Fibroblast of lung (primary cell): ENCODE data around the gene TGM2. TPM values are rescaled to one million over a fixed set of nuclear protein-coding genes. Genes with fewer than 3 reads are reported as not detected.

ENCODE experiments used
- DNase-seq, 2 donors: peaks; one replicate each; pipeline versions ENCODE4 v3.0.0 to v3.0.0-alpha.2; 2010; ENCODE audit warnings: low read depth in 2 of 2
- H2AFZ ChIP-seq: 2 replicates; pipeline ENCODE4 v1.5.1; 2012; ENCODE audit warnings: low read length, control low read depth, inconsistent platforms
- H3K27ac ChIP-seq: 2 replicates; pipeline ENCODE4 v1.5.1; 2011; ENCODE audit warnings: low read length, control low read depth; ENCODE audit not compliant: insufficient read depth
- H3K27me3 ChIP-seq: 2 replicates; pipeline ENCODE4 v1.5.1; 2011; ENCODE audit warnings: mild to moderate bottlenecking, low read length; ENCODE audit not compliant: control insufficient read depth, insufficient read depth
- H3K36me3 ChIP-seq: 2 replicates; pipeline ENCODE4 v1.5.1; 2011; ENCODE audit warnings: low read length; ENCODE audit not compliant: control insufficient read depth, insufficient read depth
- H3K4me1 ChIP-seq: 2 replicates; pipeline ENCODE4 v1.5.1; 2011; ENCODE audit warnings: low read length; ENCODE audit not compliant: control insufficient read depth, insufficient read depth; ENCODE audit errors: extremely low read depth
- H3K4me2 ChIP-seq: 2 replicates; pipeline ENCODE4 v1.5.1; 2011; ENCODE audit warnings: low read length, control low read depth; ENCODE audit not compliant: insufficient read depth; ENCODE audit errors: extremely low read depth
- H3K4me3 ChIP-seq, 4 experiments: fragments of 200-600 bp in 1 of 4; sonication (generic) in 1 of 4; replicated peaks in 1 of 4; 2 replicates each; pipeline ENCODE4 v1.5.1; 2011 to 2016; ENCODE audit warnings: low read length in 4 of 4, low read depth in 3 of 4, mild to moderate bottlenecking in 3 of 4, control low read depth in 2 of 4, inconsistent platforms in 1 of 4, mixed read lengths in 1 of 4; ENCODE audit not compliant: insufficient read depth in 1 of 4; ENCODE audit errors: control extremely low read depth in 1 of 4
- H3K79me2 ChIP-seq: 2 replicates; pipeline ENCODE4 v1.5.1; 2012; ENCODE audit warnings: mild to moderate bottlenecking, low read length, inconsistent platforms; ENCODE audit not compliant: control insufficient read depth, insufficient read depth
- H3K9ac ChIP-seq: 2 replicates; pipeline ENCODE4 v1.5.1; 2011; ENCODE audit warnings: mild to moderate bottlenecking, low read length, control low read depth; ENCODE audit not compliant: insufficient read depth
- H3K9me3 ChIP-seq: 2 replicates; pipeline ENCODE4 v1.5.1; 2012; ENCODE audit warnings: low read depth, low read length; ENCODE audit not compliant: control insufficient read depth, insufficient read depth
- H4K20me1 ChIP-seq: 2 replicates; pipeline ENCODE4 v1.5.1; 2011; ENCODE audit warnings: low read length; ENCODE audit not compliant: control insufficient read depth, insufficient read depth; ENCODE audit errors: extremely low read depth
- EZH2 ChIP-seq: IDR thresholded peaks from 2 replicates; pipeline ENCODE4 v1.5.1; 2012; ENCODE audit warnings: low read length, control low read depth, mild to moderate bottlenecking; ENCODE audit errors: missing control alignments
- polyA plus RNA-seq, 2 donors: library from polyadenylated mRNA; depleted of rRNA in 1 of 2; stranded (reverse) in 1 of 2; unstranded in 1 of 2; fragments of >200 nt; gene quantifications; 2 replicates each; pipeline ENCODE4 v1.2.1, GENCODE V29; 2011 to 2012; ENCODE audit warnings: missing spikeins in 1 of 2
- total RNA-seq: library from RNA; depleted of rRNA; stranded (reverse); fragments of >200 nt; gene quantifications from 2 replicates; pipeline ENCODE4 v1.2.1, GENCODE V29; 2014
- TF ChIP-seq, protein P1 (sequence below), 2 donors: IDR thresholded peaks in 1 of 2; conservative IDR thresholded peaks in 1 of 2; 1 replicate in 1 of 2; 2 replicates in 1 of 2; pipeline ENCODE4 v1.5.1; 2011 to 2012; ENCODE audit warnings: low read length in 2 of 2, control low read depth in 1 of 2, inconsistent platforms in 1 of 2, low read depth in 1 of 2, mild to moderate bottlenecking in 1 of 2

TGM2 gene
- total and polyA plus RNA-seq, 2 donors (not counting 1 experiment from before 2014, with no cell fraction given): 103 to 238 TPM

DNA sequence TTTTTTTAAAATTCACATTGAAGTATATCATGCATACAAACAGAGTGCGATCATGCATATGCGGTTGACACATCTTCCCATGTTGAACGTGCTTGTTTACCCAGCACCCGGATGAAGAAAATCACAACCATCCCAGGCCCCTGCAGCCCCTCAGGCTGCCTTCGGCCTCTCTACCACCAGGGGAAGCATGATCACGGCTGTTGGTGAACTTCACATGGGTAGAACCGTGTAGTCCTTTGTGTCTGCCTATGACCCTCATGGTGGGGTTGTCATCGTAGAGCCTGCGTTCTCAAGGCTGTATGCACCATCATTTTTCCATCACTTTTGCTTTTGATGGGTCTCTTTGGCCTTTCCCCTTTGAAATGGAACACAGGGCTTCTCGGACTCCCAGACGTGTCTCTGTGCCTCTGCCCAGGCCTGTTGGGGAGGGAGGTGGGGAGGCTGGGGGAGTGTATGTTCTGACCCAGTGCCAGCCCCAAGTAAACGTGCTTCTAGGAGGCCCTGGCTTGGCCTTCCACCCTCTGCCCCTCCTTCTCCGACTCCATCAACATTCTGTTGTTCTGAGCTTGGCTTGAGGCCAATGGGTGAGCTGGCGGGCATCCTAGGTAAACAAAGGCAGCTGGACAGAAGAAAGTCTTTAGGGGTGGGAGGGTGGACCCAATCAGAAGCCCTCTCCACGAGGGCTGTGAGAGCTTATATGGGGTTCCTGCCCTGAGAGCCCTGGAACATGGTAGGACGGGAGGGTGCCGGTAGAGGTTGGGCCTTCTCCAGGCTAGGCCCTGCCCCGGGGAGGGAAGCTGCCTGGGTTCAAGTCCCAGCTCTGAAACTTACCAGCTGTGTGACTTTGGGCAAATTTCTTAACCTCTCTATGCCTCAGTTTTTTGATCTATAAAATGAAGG lies 39.7 kb downstream of the TGM2 start:
- no peak overlapping the region for H2AFZ ChIP-seq
- H3K27ac ChIP-seq: no peak overlapping the region

DNA sequence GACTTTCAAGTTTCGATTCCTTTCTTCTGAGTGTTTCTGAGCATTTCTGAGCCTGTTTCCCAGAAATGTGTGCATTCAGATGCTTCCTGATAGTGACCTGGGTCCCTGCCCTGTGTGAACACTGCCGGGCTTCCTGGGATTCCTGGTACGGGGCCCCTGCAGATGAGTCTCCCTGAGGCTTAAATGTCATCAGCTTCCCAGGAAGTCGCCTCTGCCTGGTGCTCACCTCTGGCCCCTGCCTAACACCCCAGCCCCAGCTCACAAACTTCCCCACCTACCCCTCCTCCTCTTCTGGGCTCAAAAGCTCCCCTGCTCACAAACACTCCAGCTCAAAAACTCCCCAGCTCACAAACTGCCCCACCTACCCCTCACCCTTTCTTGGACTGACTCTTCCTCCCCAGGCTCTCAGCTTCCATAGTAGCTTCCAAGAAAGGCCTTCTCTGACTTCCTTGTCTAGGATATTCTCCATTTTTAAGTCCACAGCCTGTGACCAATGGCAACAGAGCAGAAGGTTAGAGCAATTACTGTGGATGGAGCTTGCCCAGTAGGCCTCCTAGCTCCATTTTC lies 42.0 kb downstream of the TGM2 start:
- H3K4me1 ChIP-seq: peaks cover 27% of the 10 kb centered on the region
- peak overlapping the region; percentile 36 for H3K9ac ChIP-seq
- H3K9me3 ChIP-seq: no peaks in the 10 kb centered on the region
- peak; percentile 73 to 78 for DNase-seq
- H3K4me3 ChIP-seq: no peak overlapping the region
- H3K4me2 ChIP-seq: peak overlapping the region; percentile 36
- no peaks in the 10 kb centered on the region for H3K79me2 ChIP-seq
- H3K27ac ChIP-seq: peak overlapping the region; percentile 81
- H4K20me1 ChIP-seq: no peaks in the 10 kb centered on the region
- no peaks in the 10 kb centered on the region for H3K36me3 ChIP-seq
- peak overlapping the region; percentile 23 for H2AFZ ChIP-seq
- no peaks in the 10 kb centered on the region for H3K27me3 ChIP-seq
- no peak for TF ChIP-seq EZH2
- TF ChIP-seq, protein P1, sequence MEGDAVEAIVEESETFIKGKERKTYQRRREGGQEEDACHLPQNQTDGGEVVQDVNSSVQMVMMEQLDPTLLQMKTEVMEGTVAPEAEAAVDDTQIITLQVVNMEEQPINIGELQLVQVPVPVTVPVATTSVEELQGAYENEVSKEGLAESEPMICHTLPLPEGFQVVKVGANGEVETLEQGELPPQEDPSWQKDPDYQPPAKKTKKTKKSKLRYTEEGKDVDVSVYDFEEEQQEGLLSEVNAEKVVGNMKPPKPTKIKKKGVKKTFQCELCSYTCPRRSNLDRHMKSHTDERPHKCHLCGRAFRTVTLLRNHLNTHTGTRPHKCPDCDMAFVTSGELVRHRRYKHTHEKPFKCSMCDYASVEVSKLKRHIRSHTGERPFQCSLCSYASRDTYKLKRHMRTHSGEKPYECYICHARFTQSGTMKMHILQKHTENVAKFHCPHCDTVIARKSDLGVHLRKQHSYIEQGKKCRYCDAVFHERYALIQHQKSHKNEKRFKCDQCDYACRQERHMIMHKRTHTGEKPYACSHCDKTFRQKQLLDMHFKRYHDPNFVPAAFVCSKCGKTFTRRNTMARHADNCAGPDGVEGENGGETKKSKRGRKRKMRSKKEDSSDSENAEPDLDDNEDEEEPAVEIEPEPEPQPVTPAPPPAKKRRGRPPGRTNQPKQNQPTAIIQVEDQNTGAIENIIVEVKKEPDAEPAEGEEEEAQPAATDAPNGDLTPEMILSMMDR (conservative IDR thresholded peaks at IDR 0.05 in 1 of 2, IDR thresholded peaks at IDR 0.05 in 1 of 2; ENCODE audit: low read depth in 1 of 2, low read length in 2 of 2): no peak

More for the DNA sequence above, 39.7 kb downstream of the TGM2 start:
- Histone ChIP-seq H4K20me1 (no peaks in the 10 kb centered on the region), H3K4me2 (no peak overlapping the region), H3K36me3 (peaks cover 1% of the 10 kb centered on the region), H3K9ac (no peak overlapping the region), H3K4me1 (peaks cover 27% of the 10 kb centered on the region), H3K4me3 (no peak overlapping the region), H3K27me3 (no peaks in the 10 kb centered on the region), H3K79me2 (no peaks in the 10 kb centered on the region), H3K9me3 (no peaks in the 10 kb centered on the region)
- DNase-seq: peak; percentile 73 to 93
- no peak for TF ChIP-seq EZH2
- TF ChIP-seq, protein P1 (conservative IDR thresholded peaks at IDR 0.05 in 1 of 2, IDR thresholded peaks at IDR 0.05 in 1 of 2; ENCODE audit: low read depth in 1 of 2, low read length in 2 of 2): peak; percentile 11 to 42

DNA sequence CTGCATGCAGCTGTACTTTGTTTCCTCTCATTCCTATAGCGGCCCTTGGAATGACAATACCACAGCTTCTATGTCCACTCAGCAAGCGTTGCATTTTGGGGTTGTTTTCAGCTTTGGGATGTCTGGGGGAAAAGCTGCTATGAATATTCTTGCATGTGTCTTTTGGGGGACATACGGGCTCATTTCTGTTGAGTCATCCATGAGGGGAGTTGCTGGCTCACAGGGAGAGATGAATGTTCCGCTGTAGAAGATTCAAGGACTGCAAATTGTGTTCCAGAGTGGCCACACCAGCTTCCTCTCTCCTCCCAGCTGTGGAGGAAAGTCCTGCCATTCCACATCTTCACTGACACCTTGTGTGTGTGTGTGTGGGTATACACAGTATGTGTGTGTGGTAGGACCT lies 43.3 kb downstream of the TGM2 start:
- DNase-seq: no peak
- peaks cover 21% of the 10 kb centered on the region for H3K4me1 ChIP-seq
- no peak overlapping the region for H3K4me3 ChIP-seq
- H3K9me3 ChIP-seq: no peaks in the 10 kb centered on the region
- H3K27ac ChIP-seq: no peak overlapping the region
- no peaks in the 10 kb centered on the region for H3K36me3 ChIP-seq
- H3K4me2 ChIP-seq: no peak overlapping the region
- no peak for TF ChIP-seq EZH2
- TF ChIP-seq, protein P1 (conservative IDR thresholded peaks at IDR 0.05 in 1 of 2, IDR thresholded peaks at IDR 0.05 in 1 of 2; ENCODE audit: low read depth in 1 of 2, low read length in 2 of 2): no peak
- no peaks in the 10 kb centered on the region for H3K79me2 ChIP-seq
- H3K27me3 ChIP-seq: no peaks in the 10 kb centered on the region
- no peak overlapping the region for H3K9ac ChIP-seq
- no peaks in the 10 kb centered on the region for H4K20me1 ChIP-seq
- H2AFZ ChIP-seq: no peak overlapping the region
